ENCODE data around the gene IL6. TPM values are rescaled to one million over a fixed set of nuclear protein-coding genes. Genes with fewer than 3 reads are reported as not detected.

The IL6 gene
- total and polyA plus RNA-seq, 2 donors from 2014 or later, result 0.58 to 1.6 TPM

DNA sequence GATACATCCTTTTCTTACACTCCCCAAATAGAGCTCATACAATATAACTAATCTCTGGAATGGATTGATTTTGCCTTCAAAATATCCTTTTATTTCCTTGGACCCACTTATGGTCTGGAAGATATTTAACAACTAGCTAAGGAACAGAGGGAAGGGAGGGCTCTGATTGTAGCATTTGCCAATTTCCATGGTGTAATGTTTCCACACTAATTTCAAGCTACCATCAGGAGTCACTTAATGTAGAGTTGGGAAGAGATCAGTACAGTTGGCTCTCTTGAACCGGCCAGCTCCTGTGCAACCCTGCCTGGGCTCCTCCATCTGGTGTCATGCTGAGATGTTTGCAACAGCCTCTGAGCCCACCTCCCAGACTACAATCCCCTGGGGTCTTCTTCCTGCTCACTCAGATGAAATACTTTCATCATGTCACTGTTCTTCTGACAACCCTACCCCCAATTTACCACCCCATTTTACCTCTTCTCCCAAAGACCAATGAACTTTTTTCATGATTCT lies 8.0 kb upstream of the IL6 start:
- Histone ChIP-seq H3K9me3 (ENCODE audit: control insufficient read depth in 2 of 3, insufficient read depth in 1 of 3, low read length in 3 of 3) (no peaks in the 10 kb centered on the region), H3K36me3 (ENCODE audit: control insufficient read depth in 2 of 3, insufficient read depth in 3 of 3, low read length in 3 of 3) (no peaks in the 10 kb centered on the region), H3K9ac (ENCODE audit: low read length in 3 of 3) (no peak overlapping the region), H3K4me1 (ENCODE audit: control insufficient read depth in 2 of 3, insufficient read depth in 2 of 3, low read depth in 1 of 3, low read length in 3 of 3) (peaks cover 0 to 4% (median 0%) of the 10 kb centered on the region in 3 donors), H3K27ac (ENCODE audit: low read depth in 2 of 2, low read length in 2 of 2) (no peak overlapping the region), H3K4me3 (ENCODE audit: low read length in 3 of 3) (no peak overlapping the region), H3K27me3 (ENCODE audit: control insufficient read depth, insufficient read depth, low read length) (no peaks in the 10 kb centered on the region)
- intact Hi-C loops (cut with DNase I), result no loop called here
- TF ChIP-seq, protein P1, sequence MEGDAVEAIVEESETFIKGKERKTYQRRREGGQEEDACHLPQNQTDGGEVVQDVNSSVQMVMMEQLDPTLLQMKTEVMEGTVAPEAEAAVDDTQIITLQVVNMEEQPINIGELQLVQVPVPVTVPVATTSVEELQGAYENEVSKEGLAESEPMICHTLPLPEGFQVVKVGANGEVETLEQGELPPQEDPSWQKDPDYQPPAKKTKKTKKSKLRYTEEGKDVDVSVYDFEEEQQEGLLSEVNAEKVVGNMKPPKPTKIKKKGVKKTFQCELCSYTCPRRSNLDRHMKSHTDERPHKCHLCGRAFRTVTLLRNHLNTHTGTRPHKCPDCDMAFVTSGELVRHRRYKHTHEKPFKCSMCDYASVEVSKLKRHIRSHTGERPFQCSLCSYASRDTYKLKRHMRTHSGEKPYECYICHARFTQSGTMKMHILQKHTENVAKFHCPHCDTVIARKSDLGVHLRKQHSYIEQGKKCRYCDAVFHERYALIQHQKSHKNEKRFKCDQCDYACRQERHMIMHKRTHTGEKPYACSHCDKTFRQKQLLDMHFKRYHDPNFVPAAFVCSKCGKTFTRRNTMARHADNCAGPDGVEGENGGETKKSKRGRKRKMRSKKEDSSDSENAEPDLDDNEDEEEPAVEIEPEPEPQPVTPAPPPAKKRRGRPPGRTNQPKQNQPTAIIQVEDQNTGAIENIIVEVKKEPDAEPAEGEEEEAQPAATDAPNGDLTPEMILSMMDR (IDR thresholded peaks at IDR 0.05; ENCODE audit: borderline replicate concordance, extremely low read depth, insufficient read depth), result no peak
- FAIRE-seq, result no peak
- DNase-seq, result no peak

DNA sequence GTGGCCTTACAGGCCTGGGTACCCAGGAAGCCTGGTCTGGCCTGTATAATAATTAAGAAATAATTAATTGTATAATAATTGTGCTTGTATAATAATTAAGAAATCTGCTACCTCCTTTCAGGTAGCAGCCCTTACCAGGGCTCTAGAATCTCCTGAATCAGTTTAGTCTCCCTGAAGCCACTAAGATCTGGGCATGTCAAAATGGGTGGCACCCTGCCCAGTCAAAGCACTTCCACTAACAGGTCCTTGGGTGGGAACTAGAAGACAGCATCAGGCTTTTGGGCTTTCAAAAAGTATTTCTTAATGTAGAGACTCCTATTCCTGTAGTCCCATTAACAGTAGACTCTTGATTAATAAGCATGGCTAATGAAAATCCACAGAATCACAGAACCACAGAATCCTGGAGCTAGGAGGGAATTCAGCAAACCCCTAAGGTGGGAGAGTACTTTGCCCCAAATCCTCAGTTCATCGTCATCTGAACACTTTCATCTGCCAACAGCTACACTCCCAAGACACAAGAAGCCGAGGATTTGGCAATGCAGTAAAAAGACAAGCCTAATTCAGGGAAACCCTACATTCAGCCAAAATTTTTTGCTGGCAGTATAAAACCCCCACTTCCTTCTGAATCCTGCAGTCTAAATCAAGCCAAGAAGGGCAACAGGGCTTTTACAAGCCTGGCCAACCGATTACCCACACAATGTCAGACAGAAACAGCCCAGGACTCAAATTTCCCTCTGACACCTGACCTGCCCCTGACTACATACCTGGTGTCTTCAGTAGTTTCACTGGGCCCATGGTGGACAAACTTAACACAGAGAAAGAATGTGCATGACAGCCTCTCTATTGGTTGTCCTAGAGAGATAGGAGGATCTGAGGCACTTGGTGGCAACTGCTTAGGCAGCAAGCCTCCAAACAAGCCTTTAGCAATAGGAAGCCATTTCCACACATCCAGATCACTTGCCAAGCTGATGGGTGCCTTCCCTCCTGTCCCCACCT lies 5.9 kb upstream of the IL6 start:
- Histone ChIP-seq H3K27me3 (ENCODE audit: control insufficient read depth, insufficient read depth, low read length) (no peaks in the 10 kb centered on the region), H3K9ac (ENCODE audit: low read length in 3 of 3) (no peak overlapping the region), H3K27ac (ENCODE audit: low read depth in 2 of 2, low read length in 2 of 2) (no peak overlapping the region), H3K36me3 (ENCODE audit: control insufficient read depth in 2 of 3, insufficient read depth in 3 of 3, low read length in 3 of 3) (no peaks in the 10 kb centered on the region), H3K4me1 (ENCODE audit: control insufficient read depth in 2 of 3, insufficient read depth in 2 of 3, low read depth in 1 of 3, low read length in 3 of 3) (peaks cover 0 to 8% (median 0%) of the 10 kb centered on the region in 3 donors), H3K4me3 (ENCODE audit: low read length in 3 of 3) (no peak overlapping the region), H3K9me3 (ENCODE audit: control insufficient read depth in 2 of 3, insufficient read depth in 1 of 3, low read length in 3 of 3) (no peaks in the 10 kb centered on the region)
- TF ChIP-seq, protein P1 (IDR thresholded peaks at IDR 0.05; ENCODE audit: borderline replicate concordance, extremely low read depth, insufficient read depth), result no peak
- intact Hi-C loops (cut with DNase I), result loop anchor here (10.0 kb wide), 1 partner anchor 166 kb away; no protein-coding TSS in a partner anchor
- no peak for FAIRE-seq
- no peak for DNase-seq

DNA sequence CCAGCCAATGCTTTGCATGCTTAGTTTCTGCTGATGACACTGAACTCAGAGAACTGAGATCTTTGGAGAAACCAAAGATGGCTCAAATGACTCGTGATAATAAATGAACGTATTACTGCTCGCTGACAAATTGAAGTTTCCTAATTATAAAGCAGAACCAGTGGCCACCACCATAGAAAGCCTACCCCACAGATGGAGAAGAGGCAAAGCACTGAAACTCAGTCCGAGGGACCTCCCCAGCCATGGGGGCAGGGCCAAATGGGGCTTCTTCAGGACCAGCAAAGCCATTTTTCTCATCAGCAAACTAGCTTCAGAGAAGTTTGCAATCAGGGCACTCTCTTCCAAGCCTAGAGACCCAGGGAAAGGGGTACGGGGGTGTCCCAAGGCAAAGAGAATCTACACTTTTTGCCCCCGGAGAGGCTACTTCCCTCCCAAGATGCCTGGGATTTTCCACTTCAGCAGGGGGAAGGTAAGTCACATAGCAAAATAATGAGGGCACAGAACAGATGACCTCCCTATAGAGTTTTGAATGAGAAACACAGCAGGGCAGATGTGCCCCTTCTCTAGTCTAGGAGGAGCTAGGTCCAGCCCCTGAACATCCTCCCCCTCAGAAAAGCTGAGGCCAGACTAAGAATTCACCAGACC lies 4.3 kb upstream of the IL6 start:
- intact Hi-C loops (cut with DNase I), result loop anchor here (10.0 kb wide), 1 partner anchor 168 kb away; no protein-coding TSS in a partner anchor
- FAIRE-seq, result no peak

More for the DNA sequence above, 4.3 kb upstream of the IL6 start:
- DNase-seq, result no peak
- H3K9ac ChIP-seq (ENCODE audit: low read length in 3 of 3), result no peak overlapping the region
- H3K27me3 ChIP-seq (ENCODE audit: control insufficient read depth, insufficient read depth, low read length), result no peaks in the 10 kb centered on the region
- TF ChIP-seq, protein P1 (IDR thresholded peaks at IDR 0.05; ENCODE audit: borderline replicate concordance, extremely low read depth, insufficient read depth), result no peak
- no peak overlapping the region for H3K27ac ChIP-seq (ENCODE audit: low read depth in 2 of 2, low read length in 2 of 2)
- no peak overlapping the region for H3K4me3 ChIP-seq (ENCODE audit: low read length in 3 of 3)
- no peaks in the 10 kb centered on the region for H3K36me3 ChIP-seq (ENCODE audit: control insufficient read depth in 2 of 3, insufficient read depth in 3 of 3, low read length in 3 of 3)
- H3K9me3 ChIP-seq (ENCODE audit: control insufficient read depth in 2 of 3, insufficient read depth in 1 of 3, low read length in 3 of 3), result no peaks in the 10 kb centered on the region
- H3K4me1 ChIP-seq (ENCODE audit: control insufficient read depth in 2 of 3, insufficient read depth in 2 of 3, low read depth in 1 of 3, low read length in 3 of 3), result peaks cover 0 to 12% (median 6%) of the 10 kb centered on the region in 3 donors

Measured in kidney (tissue), 14 donors.